GM18511 (cell line): ENCODE measurements around the gene SMIM15.

Experiments
- ATAC-seq: cut with Tn5 transposase; IDR thresholded peaks from one replicate; pipeline ENCODE4 v1.9.1; 2021; ENCODE audit warnings: mild to moderate bottlenecking, moderate library complexity; ENCODE audit not compliant: unreplicated experiment

The SMIM15 gene

DNA sequence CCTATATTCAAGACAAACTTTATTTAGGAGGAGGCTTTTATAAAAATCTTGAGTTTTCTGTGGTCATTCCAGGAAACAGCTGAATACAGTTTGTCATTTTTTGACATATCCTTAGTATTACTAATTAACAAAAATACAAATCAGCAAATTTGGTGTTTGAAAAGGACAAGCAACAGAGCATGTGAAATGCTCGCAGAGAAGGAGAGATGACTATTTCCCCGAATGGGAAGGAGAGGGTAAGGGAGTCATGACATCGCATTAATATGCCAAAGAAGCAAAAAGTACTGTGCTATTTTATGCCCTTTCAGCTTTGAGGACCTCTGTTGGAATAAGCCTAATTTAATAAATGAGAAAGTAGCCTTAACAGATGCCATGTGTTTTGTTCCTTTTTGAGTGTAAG, 1.8 kb downstream of the SMIM15 start:
- ATAC-seq: no peak

DNA sequence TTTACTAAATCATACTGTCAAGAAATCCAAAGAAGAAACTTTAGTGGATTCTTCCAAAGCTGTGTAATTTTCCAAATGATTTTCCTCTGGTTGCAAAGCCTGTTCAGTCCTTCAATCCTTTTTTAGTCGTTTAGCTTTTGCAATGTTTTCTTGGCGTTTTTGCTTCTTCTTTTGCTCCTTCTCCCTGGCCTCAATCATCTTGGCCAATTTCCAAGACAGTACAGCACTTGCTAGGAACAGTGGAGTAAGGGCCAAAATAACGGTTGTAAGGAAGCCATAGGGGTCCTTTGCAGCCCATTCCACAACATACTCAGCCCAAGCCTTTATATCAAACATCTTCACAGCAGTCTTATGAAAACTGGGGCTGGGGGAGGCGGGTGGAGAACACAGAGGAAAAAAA, 2.4 kb downstream of the SMIM15 start:
- ATAC-seq: no peak

DNA sequence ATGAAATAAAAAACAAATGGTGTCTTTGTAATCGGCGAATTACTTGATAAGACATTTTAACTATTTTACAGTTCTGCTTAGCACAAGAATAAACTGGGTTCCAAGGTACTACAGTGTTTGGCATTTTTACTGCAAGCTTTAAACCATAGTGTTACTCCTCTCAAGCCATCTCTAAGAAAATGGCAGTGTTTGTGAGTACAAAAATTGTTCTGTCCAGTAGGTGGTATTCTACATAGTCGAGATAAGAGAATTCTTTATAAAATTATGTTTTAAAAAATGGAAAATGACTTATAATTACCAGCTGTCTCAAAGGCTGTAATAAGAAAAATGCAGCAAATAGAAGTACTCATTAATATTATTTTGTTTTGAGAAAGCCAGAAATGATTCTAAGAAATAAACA, 3.2 kb downstream of the SMIM15 start:
- ATAC-seq: no peak

DNA sequence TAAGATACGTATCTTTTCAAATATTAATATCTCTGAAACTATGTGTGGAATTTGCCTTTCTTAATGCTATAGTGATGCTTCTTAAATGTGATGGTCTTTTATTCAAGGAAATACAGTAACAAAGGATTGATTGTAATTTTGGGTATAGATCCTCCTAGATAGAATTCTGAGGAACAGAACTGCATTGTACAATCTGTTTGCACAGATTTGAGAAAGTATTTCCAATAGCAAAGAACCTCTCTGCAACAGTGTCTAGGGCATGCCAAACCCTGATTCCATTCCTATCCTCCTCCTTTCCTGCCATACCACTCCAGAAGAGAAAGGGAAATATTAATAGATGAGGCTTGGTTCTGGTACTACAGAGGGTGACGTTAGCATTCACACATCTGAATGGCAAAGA, 10.4 kb downstream of the SMIM15 start:
- no peak for ATAC-seq

DNA sequence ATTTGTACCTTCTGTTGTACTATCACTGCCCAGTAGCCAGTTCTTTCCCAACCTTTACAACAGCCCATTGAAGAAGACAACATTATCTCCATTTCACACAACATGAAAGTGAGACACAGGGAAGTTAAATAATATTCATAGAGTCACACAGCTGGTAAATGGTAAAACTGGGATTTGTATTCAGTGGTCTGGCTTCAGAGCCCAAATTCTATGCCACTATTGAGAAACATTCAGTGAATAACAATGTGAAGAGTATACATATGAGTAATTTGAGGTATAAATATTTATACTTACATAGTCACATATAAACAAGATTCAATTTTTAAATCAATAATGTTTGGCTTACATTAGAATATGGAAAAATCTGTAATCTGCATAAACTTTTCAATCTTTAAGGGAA, 13.8 kb downstream of the SMIM15 start:
- ATAC-seq: no peak

DNA sequence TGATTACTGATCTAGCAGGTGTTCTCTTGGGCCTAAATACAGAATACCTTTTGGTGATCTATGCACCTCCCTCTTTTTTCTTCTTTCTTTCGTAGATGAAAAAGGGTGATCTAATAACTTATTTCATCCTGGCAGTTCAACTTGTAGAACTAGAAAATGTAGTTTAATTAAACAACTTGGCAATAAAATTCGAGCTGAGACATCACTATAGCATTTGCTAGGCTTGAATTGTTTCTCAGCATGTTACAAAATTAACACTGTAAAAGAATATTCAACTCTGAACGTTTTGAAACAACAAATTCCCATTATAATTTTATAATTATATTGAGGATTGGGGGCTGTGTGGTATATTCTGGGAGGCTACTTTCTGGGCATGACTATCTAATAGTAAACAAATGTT, 19.5 kb downstream of the SMIM15 start:
- ATAC-seq: no peak

DNA sequence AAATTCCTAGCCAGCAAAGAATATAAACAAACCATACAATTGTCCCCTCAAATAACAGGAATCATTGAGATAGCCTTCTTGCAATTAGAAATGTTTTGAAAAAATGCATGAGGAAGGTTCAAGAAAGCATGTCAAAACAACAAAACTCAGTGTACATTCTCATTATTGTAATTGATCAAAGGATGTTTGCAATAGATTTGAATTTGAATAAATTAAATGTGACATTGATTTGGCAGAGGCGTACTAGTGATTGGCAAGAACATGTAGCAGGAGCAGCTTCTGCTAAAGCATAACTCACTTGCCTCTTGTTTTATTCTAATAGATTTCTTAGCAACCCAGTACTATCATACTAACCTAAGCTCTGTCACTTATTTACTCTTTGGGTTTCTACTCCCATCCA, 19.9 kb downstream of the SMIM15 start:
- ATAC-seq: no peak

DNA sequence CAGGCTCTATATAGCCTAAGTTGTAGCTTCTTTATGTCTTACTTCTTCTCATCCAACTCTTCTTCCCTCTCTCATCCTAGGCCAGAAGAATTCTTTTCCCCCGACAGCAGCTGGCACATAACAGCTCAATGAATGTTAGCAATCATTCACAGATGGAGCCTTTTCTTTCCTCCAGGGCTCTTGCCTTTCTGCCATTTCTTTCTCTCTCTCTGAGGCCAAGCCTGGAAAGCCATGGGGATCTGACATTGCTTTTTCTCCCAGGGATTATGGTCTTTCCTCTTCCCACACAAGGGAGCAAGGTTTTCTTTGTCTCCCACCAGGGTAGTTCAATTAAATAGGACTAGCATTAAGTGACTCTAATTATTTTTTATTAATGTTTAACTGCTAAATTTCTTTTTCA, 20.5 kb downstream of the SMIM15 start:
- no peak for ATAC-seq

DNA sequence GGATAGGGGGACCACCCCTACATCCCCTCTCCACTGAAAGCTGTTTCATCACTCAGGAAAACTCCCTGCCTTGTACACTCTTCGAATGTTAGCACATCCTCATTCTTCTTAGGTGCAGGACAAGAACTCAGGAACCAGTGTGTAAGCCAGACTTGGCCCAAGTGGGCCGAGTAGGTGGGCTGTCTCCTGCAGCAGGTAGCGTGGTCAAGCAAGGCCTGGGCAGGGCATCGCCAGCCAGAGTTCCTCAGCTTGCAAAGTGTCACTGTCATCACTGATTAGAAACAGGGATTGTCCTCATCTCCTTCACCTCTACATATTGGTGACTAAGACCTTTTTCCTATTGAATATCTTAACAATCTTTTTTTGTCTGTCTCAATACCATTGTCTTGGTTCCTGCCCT, 22.3 kb downstream of the SMIM15 start:
- ATAC-seq: no peak

DNA sequence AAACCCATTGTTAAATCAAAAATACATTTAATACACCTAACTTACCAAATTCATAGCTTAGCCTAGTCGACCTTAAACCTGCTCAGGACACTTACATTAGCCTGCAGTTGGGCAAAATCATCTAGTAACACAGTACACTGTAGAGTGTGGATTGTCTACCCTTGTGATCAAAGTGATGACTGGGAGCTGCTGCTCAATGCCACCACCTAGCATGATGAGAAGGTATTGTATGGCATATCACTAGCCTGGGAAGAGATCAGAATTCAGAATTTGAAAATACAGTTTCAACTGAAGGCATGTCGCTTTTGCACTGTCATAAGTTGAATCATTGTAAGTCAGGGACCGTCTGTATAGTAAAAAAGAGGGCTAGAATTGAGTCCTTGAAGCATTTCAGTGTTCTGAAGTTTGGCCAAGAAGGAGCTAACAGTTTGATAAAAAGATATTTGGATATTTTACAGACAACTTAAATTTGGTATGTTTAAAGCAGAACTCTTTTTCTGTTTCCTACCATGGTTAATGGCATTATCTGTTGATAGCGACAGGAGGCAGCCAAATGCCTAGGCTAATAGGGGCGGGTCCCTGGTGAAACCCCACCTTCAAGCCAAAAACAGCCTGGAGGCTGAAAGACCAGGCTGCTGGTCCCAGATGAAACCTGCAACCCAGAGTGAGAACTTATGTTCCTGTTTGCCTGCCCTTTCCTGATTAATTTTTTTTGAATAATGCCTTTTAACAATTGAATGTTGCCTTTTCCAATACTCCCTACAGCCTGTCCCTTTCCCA, 23.0 kb downstream of the SMIM15 start:
- no peak for ATAC-seq

DNA sequence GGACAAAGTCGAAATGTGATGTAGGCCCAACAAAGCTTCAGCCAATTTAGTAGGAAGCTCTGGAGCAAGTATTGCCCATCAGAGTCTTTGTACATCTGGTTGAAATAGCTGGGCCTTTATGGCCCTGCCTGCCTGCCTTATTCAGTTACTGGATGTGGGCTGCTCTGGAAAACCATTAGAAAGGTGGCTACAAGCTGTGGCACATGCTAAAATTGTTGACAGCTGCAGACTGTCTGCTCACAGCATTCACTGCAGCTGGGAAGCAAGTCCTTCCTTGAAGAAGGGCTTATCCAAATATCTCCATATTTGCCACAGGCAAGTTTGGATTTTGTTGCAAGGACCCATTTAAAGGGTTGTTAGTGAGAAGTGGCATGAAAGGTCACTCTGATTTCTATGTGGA, 24.4 kb downstream of the SMIM15 start:
- ATAC-seq: no peak

DNA sequence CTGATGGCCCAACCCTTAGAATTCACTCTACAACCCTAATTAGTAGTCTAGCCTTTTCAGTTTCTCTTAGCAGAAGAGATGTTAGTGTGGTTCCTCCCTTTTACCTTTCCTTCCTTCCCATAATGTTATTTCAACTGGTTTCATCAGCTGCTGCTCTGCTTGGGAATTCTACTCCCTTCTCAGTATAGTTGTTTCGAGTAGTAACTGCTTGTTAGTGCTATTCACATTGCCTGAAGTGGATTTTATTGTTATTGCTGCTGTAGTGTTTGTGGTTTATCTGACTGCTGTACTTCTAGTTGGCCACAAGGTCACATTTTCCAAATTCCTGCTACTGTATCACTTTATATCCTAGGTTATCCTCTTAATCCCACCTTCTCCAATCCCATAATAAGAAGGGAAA, 29.7 kb downstream of the SMIM15 start:
- ATAC-seq: no peak

DNA sequence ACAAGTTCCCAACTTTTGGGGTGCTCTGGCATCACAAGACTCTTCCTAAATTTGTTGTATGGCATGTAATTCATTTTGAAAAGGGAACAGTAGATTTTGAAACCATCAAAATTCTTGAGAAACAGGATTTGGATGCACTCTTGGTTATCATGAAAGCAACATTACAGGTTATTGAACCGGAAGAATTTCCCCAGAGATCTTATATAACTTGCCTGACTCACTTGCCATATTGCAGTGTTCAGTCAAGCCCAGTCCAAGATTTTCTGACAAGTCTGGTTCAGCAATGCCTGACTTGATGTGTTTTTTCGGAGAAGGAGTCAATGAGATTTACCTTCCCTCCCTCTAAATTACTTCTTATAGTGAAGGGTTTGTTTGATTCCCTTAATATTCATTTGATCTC, 32.0 kb downstream of the SMIM15 start:
- ATAC-seq: no peak

DNA sequence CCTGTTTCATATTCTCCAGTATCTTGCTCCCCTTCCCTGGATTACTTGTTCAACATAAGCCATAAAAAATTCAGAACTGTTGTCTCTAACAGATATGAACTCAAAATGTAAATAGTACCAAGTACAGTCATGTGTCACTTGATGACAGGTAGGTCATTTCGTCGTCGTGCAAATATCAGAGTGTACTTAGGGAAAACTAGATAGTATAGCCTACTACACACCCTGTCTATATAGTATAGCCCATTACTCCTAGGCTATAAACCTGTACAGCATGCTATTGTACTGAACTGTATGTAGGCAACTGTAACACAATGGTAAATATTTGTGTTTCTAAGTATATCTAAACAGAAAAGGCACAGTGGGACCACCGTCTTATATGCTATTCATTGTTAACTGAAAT, 39.1 kb downstream of the SMIM15 start:
- no peak for ATAC-seq

DNA sequence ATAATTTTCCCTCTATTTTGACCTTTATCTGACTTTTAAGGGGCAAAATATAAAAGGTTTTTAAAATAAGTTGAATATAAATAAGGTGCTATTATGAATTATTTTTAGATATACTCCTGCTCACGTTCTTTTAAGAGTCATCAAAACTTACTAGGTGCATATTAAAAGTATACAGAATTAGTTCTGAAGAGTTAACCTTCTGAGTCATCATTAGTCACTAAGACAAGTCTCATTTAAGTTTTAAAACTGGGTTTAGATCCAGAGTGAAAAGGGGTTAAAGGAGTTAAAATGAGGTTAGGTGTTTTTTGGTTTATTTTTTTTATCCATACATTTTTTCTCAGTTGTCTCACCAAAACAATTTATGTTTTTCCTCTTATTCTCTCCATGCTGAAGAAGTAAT, 41.7 kb downstream of the SMIM15 start:
- no peak for ATAC-seq

DNA sequence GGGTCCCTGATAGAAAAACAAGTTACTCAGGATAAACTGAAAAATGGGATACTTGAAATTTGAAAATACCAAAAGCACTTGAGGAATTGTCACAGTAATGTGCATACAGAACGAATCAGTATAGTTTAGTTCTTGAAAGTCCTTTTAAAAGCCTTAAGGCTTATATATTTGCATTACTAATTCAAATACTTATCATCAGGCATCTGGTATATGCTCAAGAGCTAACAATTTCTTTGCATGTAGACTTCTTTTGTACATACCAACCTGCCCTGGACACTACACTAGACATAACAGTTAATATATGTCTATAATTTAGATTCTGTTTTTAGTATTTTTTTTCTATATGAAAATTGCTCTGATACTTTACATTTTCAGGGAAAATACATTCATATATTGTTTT, 43.2 kb downstream of the SMIM15 start:
- ATAC-seq: no peak

DNA sequence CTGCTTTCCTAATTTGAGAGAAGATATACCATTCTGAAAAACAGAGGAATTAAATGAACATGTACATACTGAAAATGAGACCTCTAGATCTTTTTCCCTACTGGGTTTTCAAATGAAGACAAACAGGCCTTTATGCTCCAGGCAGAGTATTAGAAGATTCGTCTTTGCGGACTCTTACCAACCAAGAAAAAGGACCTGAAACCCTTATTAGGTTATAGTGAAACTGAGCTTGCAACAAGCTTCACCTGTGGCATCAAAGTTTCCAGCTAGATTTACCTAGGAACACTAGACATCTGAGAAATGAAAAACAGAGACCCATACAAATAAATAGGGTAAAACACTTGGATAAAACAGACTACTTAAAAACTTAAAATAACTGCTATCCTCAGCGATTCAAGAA, 46.3 kb downstream of the SMIM15 start:
- ATAC-seq: peak; percentile 74

DNA sequence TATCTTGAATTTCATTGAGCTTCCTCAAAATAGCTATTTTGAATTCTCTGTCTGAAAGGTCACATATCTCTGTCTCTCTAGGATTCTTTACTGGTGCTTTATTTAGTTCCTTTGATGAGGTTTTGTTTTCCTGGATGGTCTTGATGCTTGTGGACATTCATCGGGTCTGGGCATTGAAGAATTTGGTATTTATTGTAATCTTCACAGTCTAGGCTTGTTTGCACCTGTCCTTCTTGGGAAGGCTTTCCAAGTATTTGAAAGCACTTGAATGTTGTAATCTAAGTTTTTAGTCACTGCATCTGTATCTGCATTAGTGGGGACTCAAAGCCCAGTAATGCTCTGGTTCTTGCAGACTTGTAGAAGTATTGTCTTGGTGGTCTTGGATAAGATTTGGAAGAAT, 47.8 kb downstream of the SMIM15 start:
- no peak for ATAC-seq
